AG09319 (cell line): Measurements from ENCODE around the gene ONECUT3.

ENCODE experiments used
- DNase-seq: peaks from one replicate; pipeline ENCODE4 v3.0.0-alpha.2; 2010; ENCODE audit warnings: low read depth; ENCODE audit errors: extremely low read depth
- TF ChIP-seq, protein P1 (sequence below): IDR thresholded peaks from 2 replicates; pipeline ENCODE4 v1.5.1; 2011; ENCODE audit warnings: low read depth, mild to moderate bottlenecking, inconsistent platforms, low read length, moderate library complexity

The ONECUT3 gene

DNA sequence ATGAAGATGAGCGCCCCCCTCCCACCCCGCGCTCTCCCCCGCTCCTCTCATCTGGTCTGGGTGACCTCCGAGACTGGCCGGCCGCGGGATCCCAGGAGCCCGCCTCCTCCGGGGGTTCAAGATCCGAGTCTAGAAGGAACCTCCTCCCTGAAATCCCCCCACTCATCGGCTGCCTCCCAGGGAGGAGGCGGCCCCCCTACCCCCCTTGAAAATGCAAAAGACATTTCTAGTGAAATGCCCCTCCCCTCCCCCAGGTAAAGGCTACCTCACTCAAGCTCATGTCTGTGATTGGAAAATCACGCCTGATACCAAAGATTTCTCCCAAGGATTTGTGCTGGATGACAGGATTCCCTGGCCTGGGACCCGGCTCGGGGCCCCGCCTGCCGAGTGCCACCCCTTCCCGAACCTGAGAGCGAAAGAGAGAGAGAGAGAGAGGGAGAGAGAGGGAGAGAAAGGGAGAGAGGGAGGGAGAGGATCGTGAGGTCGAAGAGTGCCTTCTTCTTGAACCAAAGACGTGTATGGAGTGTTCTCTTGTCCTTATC is 23.4 kb downstream of the ONECUT3 start:
- TF ChIP-seq, protein P1, sequence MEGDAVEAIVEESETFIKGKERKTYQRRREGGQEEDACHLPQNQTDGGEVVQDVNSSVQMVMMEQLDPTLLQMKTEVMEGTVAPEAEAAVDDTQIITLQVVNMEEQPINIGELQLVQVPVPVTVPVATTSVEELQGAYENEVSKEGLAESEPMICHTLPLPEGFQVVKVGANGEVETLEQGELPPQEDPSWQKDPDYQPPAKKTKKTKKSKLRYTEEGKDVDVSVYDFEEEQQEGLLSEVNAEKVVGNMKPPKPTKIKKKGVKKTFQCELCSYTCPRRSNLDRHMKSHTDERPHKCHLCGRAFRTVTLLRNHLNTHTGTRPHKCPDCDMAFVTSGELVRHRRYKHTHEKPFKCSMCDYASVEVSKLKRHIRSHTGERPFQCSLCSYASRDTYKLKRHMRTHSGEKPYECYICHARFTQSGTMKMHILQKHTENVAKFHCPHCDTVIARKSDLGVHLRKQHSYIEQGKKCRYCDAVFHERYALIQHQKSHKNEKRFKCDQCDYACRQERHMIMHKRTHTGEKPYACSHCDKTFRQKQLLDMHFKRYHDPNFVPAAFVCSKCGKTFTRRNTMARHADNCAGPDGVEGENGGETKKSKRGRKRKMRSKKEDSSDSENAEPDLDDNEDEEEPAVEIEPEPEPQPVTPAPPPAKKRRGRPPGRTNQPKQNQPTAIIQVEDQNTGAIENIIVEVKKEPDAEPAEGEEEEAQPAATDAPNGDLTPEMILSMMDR = no peak
- DNase-seq = no peak

DNA sequence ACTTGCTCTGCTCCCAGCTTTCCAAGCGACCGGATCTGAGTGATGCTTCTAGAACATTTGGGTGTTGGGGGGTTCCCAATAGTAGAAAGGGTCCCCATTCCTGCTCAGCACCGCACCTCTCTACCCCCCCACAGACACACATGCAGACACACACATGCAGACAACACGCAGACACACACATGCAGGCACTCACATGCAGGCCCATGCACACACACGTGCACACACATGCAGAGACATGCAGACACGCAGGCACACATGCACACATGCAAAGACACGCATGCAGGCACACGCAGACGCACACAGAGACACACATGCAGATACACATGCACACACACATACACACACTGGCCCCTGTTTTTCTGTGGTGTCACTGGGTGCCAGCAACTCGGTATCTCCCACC is 23.8 kb downstream of the ONECUT3 start:
- TF ChIP-seq, protein P1 = no peak
- no peak for DNase-seq

DNA sequence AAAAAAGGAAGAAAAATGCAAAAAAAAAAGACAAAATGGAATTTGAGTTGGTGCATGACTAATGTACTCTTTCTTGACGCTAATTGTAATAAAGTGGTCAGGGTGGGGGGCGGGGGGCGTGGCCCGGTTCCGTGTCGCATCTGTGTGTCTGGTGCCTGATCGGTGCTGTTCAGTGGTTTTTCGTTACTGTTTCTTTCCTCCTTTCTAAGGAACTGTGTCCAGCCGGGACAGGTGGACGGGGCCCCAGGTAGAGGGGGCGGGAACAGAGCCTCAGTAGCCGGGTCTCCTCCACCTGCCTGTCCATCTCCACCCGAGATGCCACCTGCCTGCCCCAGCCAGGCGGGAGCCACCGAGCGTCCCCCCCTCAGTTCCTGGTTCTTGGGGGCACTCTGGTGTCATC is 26.3 kb downstream of the ONECUT3 start:
- TF ChIP-seq, protein P1 = no peak
- DNase-seq = no peak

DNA sequence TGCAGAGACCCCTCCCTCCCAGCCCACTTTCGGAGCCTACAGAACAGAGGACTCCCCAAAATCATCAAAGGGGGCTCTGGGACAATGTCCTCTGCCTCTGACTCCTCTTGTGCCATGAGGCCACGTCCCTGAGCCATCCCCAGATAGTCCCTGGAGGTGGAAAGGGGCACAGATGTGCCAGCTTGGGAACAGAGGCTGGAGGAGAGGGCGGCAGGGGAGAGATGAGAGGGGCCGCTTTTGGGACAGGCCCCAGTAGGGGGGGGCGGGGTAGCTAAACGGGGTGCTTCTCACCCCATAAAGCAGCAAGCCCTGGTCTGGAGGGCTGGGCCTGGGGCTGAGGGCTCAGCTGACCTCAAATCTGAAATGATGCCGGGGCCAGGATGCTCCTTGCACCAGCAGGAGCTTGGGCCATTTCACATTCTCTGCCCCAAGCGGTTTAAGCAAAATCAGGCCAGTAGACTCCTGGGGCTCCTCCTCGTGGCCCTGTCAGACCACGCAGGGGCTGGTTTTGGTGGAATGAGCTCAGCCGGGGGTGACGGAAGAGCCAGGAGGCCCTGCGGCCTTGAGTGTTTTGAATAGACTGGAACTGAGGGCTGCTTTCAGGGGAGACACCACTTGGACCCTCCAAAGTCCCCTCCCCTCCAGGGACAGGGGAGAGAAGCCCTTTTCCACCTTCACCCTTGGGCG is 27.1 kb downstream of the ONECUT3 start:
- TF ChIP-seq, protein P1 = peak; percentile 13; the same call in 1 of the 2 replicates
- no peak for DNase-seq

DNA sequence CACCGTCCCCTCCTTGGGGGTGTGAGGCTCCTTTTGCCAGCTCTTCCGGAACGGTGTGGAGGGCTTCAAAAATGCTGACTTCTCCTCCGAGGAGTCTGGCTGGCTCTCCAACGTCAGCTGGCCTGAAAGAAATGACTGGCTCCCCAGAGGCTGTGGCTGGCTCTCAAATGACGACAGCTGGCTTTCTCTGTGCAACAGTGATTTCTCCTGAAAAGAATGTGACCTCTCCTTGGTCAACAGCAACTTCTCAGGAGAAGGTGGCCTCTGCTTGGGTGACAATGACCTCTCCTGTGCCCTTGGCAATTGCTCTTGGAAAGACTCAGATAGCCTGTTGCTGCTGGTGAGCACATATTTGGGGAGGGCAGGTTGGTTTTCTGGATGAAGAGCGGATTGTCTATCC is 29.2 kb downstream of the ONECUT3 start:
- TF ChIP-seq, protein P1 = no peak
- no peak for DNase-seq

DNA sequence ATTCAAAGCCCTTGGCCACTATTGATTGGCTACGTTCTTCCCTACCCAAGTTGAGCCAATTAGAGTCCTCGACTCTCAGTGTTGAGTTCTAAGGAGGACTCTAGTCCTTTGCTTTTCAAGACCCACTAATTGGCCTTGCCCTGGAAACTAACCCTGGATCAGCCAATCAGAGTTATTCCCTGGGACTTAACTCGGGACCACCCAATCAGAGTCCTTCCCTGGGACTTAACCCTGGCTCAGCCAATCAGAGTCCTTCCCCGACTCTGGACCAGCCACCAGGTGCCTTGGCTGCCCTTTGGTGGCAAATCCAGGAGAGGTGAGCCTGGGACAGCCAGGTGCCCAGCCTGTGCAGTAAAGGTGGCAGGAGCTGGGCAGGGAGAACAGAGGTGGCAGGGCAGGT is 30.0 kb downstream of the ONECUT3 start:
- no peak for DNase-seq
- TF ChIP-seq, protein P1 = no peak

DNA sequence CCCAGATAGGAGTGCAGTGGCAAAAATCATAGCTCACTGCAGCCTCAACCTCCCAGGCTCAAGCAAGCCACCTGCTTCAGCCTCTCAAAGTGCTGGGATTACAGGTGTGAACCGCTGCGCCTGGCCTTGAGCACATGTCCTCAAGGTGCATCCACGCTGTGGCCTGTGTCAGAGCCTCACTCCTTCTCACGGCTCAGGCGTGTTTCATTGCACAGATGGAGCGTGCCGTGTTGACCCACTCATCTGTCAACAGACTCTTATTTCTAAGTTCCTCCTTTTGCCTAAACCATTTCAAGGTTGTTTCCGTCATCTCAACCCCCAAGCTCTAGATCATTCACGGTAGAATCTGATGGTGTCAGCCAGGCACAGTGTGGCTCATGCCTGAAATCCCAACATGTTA is 30.6 kb downstream of the ONECUT3 start:
- DNase-seq = no peak
- TF ChIP-seq, protein P1 = no peak
